ENCODE results near the gene TACC2.
A peak's percentile ranks its signal among the peaks of the same experiment; 100 is the strongest.
"Not testable (repeated sequence)": the region's sequence is repeated elsewhere in the genome, so short reads cannot be mapped to it uniquely, and the experiment has no call there.

Gene TACC2

DNA sequence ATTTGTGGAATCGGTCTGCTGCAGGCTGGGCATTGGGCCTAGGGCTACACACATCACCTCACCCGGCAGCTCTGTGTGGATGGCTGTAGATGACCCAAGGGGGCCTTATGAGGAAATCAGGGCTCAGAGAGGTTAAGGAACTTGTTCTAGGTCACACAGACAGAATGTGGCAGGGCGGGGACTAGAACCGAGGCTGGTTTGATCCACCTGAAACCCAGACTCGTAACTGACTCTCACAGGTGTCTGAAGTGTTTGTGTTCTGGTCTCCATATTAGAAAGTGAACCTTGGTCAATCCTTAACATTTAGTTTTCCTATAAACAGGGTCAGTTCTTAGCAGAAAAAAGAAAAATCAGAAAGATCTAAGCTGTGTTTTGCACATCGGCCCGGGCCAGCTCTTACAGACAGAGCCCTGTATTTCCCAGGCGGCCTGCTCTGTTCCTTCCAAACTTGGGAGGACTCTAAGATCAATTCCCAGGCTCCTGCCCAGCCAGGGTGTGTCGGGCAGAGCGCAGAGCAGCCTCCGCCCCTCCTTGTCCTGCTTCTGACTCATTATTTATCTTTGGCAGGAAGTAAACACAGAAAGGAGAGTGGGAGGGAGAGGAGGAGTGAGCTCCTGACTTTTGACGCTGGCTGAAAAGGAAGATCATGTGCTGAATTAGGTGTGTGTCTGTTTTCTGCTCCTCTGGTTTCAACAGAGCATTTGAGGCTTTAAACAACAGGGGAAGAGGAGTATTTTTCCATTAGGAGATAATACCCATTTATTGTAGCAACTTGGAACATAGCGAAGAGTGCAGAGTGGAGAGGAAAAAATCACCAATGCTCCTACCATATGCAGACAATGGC lies 74.1 kb downstream of the TACC2 start:
- peak; percentile 3 for DNase-seq

DNA sequence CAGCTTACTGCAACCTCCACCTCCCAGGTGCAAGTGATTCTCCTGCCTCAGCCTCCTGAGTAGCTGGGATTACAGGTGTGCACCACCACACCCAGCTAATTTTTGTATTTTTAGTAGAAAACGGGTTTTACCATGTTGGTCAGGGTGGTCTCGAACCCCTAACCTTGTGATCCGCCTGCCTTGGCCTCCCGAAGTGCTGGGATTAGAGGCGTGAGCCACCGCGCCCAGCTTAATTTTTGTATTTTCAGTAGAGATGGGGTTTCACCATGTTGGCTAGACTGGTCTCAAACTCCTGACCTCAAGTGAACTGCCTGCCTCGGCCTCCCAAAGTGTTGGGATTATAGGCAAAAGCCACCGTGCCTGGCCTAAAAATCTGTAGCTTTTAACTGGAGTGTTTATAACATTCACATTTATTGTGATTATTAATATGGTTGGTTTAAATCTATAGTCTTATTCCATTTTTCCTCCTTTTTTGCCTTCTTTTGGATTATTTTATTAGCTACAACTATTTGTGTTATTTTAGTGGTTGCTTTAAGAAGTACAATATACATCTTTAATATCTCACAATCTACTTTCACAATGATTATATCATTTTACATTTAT lies 77.5 kb downstream of the TACC2 start:
- DNase-seq: not testable (repeated sequence)

DNA sequence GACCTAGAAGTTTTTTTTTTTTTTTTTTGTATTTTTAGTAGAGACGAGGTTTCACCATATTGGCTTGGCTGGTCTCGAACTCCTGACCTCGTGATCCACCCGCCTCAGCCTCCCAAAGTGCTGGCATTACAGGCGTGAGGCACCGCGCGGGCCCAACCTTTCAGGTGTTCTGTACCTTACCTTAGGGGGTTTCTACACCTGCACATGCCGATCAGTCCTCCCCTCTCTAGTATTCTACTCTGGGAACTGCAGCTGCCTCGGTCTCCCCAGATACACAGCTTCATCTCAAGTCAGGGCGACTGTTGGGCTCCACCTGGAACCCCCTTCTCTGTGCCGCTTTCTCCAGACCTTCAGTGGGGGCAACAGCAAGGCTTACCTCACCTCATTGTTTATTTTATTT lies 79.9 kb downstream of the TACC2 start:
- no peak for DNase-seq

DNA sequence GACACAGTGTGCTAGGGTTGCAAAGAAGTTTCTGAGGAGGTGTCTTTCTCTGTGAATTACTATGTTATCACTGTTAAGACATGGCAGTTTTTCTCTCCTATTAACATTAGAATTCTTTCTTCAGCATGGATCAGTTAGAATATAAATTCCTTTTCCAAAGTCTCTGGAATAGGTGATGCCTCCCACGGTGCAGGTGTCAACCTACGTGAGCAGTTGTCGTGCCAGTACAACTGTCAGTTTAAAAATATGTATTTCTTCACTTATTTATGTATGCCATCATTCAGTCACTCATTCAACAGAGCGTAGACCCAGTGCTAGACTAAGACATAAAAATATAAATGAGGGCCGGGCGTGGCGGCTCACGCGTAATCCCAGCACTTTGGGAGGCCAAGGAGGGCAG lies 83.5 kb downstream of the TACC2 start:
- DNase-seq: no peak

DNA sequence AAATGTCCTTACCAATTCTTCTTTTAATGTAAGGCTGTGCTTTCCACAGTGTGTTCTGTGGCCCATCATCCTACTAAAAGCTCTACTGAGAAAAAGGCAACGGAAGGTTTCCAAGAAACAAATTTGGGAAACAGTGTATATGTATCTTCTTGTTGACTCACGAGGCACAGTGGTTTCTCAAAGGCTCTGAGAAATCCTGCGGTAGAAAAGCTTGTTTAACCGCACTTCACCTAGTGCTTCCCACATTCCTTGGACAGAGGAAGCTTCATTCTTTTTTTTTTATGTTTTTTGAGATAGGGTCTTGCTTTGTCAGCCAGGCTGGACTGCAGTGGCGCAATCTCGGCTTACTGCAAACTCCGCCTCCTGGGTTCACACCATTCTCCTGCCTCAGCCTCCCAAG lies 84.5 kb downstream of the TACC2 start:
- no peak for DNase-seq

DNA sequence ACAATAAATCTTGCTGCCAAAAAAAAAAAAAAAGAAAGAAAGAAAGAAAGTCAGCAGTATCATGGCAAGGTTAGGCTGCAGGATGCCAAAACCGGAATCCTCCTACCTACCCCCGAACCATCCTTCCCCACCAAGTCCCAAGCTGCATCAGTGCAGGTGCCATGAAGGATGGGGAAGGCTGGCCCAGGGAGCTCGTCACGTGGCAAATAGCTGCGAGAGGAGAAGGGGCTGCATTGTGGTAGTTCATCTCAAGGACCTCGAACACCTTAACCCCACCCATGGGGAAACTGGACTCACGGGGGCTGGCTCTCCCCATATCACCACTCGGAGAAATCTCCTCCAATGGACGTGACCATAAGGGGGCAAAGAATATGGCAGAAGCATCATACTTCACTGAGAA lies 86.2 kb downstream of the TACC2 start:
- DNase-seq: no peak

DNA sequence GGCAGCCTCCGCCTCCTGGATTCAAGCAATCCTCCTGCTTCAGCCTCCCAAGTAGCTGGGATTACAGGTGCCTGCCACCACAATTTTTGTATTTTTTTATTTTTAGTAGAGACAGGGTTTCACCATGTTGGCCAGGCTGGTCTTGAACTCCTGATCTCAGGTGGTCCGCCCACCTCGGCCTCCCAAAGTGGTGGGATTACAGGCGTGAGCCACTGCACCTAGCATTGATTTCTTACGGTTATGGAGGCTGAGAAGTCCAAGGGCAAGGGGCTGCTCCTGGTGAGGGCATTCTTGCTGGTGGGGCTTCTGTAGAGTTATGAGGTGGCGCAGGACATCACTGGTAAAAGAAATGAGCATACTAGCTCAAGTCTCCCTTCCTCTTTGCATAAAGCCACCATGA lies 86.9 kb downstream of the TACC2 start:
- not testable (repeated sequence) for DNase-seq

DNA sequence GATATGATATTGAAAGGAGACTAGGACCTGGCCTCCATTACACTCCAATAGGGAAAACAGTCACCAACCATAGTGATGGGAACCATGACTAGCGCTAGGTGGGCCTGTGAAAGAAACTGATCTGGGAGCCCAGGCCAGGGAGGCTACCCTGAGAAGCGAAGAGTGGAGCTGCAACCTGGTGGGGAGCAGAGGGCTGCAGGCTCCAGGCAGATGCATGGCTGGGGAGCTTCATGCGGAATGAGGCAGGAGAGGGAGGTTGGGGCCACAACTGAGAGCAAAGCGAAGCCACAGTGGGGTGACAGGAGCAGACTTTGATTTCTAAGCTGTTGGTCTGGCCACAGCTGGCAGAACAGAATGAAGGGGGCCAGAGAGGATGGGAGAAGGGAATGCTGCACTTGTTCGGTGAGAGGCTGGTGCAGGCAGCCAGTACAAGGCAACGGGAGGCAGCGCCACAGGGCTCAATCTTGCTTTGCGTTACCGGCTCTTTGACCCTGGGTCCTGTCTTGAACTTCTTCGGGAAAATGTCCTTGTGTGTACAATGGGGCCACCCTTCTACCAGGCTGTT lies 88.4 kb downstream of the TACC2 start:
- no peak for DNase-seq

DNA sequence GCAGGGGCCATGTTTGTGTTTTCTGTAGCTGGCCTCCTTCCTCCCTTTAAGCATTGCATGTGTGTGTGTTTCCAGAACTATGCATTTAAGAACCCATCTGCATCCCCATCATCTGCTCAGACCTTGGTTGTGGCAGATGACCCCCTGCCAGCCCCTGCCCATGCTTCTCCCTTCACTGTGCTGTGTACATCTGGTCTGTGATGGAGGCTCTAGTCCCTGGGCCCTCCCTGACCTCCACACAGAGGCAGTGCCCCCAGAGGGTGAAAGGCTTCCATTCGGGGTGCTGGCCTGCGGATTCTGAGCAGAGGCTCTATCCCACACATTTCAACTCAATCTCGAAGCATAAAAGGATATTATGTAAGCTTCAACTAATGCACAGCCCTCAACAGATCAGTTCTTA lies 89.4 kb downstream of the TACC2 start:
- no peak for DNase-seq

DNA sequence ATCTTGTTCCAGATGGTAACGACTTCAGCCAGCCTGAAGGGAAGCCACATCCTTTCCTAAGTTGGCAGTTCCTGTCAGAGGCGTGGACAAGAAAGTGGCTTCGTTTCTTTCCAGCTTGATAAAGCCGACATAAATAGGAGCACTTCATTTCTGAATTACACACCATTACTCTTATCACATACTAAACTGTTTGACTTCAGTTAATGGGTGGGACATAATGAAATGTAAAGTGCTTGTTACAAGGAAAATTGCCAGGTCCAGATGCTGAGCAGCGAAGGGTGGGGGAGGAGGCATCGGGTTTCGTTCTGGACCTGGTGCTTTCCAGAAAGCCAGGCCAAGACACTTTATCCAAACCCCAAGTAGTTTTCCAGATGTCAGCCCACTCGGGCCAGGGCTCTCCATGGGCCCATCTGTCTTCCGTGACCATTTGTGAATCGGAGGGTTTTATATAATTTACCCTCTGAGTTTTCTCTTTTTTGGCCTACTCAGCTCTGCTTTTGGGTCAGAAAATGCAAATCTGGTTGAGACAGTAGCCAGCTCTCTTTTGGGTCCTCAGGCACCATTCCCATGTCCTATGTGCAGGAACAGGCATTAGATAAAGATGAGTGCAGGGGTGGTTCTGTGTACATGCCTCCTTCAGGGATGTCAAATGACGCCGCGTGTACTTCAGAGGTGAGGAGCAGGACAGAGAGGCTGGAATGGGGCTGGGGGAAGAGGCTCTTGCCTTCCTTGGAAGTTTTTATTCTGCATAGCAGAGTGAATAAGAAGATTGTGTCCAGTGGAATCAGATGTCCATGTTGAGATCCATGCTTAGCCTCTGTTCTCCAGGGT lies 90.2 kb downstream of the TACC2 start:
- no peak for DNase-seq

DNA sequence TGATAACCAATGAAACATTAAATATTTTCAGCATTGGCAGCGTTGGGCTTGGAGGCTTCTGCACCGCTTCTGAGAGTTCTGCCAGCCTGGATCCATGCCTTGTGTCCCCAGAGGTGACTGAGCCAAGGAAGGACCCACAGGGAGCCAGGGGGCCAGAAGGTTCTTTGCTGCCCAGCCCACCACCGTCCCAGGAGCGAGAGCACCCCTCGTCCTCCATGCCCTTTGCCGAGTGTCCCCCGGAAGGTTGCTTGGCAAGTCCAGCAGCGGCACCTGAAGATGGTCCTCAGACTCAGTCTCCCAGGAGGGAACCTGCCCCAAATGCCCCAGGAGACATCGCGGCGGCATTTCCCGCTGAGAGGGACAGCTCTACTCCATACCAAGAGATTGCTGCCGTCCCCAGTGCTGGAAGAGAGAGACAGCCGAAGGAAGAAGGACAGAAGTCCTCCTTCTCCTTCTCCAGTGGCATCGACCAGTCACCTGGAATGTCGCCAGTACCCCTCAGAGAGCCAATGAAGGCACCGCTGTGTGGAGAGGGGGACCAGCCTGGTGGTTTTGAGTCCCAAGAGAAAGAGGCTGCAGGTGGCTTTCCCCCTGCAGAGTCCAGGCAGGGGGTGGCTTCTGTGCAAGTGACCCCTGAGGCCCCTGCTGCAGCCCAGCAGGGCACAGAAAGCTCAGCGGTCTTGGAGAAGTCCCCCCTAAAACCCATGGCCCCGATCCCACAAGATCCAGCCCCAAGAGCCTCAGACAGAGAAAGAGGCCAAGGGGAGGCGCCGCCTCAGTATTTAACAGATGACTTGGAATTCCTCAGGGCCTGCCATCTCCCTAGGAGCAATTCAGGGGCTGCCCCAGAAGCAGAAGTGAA lies 93.9 kb downstream of the TACC2 start:
- no peak for DNase-seq

DNA sequence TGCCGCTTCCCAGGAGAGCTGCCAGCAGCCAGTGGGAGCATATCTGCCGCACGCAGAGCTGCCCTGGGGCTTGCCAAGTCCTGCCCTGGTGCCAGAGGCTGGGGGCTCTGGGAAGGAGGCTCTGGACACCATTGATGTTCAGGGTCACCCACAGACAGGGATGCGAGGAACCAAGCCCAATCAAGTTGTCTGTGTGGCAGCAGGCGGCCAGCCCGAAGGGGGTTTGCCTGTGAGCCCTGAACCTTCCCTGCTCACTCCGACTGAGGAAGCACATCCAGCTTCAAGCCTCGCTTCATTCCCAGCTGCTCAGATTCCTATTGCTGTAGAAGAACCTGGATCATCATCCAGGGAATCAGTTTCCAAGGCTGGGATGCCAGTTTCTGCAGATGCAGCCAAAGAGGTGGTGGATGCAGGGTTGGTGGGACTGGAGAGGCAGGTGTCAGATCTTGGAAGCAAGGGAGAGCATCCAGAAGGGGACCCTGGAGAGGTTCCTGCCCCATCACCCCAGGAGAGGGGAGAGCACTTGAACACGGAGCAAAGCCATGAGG lies 94.6 kb downstream of the TACC2 start:
- DNase-seq: no peak

DNA sequence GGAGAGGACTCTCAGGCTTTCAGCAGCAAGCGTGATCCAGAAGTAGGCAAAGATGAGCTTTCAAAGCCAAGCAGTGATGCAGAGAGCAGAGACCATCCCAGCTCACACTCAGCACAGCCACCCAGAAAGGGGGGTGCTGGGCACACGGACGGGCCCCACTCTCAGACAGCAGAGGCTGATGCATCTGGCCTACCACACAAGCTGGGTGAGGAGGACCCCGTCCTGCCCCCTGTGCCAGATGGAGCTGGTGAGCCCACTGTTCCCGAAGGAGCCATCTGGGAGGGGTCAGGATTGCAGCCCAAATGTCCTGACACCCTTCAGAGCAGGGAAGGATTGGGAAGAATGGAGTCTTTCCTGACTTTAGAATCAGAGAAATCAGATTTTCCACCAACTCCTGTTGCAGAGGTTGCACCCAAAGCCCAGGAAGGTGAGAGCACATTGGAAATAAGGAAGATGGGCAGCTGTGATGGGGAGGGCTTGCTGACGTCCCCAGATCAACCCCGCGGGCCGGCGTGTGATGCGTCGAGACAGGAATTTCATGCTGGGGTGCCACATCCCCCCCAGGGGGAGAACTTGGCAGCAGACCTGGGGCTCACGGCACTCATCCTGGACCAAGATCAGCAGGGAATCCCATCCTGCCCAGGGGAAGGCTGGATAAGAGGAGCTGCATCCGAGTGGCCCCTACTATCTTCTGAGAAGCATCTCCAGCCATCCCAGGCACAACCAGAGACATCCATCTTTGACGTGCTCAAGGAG lies 95.5 kb downstream of the TACC2 start:
- DNase-seq: no peak

DNA sequence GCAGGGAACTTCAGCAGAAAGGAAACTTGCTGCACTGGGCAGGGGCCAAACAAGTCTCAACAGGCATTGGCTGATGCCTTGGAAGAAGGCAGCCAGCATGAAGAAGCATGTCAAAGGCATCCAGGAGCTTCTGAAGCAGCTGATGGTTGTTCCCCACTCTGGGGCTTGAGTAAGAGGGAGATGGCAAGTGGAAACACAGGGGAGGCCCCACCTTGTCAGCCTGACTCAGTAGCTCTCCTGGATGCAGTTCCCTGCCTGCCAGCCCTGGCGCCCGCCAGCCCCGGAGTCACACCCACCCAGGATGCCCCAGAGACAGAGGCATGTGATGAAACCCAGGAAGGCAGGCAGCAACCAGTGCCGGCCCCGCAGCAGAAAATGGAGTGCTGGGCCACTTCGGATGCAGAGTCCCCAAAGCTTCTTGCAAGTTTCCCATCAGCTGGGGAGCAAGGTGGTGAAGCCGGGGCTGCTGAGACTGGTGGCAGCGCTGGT lies 96.5 kb downstream of the TACC2 start:
- DNase-seq: no peak

DNA sequence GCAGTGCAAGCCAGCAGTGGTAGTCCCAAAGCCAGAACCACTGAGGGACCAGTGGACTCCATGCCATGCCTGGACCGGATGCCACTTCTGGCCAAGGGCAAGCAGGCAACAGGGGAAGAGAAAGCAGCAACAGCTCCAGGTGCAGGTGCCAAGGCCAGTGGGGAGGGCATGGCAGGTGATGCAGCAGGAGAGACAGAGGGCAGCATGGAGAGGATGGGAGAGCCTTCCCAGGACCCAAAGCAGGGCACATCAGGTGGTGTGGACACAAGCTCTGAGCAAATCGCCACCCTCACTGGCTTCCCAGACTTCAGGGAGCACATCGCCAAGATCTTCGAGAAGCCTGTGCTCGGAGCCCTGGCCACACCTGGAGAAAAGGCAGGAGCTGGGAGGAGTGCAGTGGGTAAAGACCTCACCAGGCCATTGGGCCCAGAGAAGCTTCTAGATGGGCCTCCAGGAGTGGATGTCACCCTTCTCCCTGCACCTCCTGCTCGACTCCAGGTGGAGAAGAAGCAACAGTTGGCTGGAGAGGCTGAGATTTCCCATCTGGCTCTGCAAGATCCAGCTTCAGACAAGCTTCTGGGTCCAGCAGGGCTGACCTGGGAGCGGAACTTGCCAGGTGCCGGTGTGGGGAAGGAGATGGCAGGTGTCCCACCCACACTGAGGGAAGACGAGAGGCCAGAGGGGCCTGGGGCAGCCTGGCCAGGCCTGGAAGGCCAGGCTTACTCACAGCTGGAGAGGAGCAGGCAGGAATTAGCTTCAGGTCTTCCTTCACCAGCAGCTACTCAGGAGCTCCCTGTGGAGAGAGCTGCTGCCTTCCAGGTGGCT lies 97.7 kb downstream of the TACC2 start:
- DNase-seq: no peak

DNA sequence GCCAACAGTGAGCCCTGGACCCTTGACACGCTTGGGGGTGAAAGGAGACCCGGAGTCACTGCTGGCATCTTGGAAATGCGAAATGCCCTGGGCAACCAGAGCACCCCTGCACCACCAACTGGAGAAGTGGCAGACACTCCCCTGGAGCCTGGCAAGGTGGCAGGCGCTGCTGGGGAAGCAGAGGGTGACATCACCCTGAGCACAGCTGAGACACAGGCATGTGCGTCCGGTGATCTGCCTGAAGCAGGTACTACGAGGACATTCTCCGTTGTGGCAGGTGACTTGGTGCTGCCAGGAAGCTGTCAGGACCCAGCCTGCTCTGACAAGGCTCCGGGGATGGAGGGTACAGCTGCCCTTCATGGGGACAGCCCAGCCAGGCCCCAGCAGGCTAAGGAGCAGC lies 98.5 kb downstream of the TACC2 start:
- DNase-seq: no peak

DNA sequence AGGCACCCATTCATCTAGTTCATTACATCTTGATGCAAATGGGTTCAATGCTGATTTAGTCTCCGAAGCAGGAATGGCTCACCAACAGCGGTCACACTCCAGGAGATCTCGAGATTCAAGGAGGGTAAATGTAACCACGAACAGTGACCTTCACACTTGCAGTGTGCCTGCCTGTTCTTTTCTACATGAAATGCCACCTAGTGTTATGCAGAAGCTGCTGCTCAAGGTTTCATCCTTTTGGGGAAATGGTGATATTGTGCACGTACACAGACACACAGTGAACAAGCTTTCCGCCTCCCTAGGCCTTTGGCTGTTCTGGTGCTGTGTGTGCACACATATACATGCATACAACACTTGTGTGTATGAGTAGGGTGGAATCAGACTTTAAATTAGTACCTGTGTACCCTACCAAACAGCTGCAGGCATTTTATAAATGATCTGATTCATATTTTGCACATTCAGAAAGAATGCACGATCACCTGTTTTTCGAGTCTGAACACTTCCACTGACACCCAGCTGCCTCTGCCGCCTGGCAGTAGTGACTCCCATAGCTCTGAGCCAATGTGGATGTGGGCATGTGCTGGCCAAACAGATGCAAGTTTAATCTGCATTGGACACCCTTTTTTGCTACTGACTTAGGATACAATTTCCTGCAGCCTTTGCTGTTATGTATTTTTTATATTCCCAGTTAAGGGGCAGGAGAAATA lies 100.5 kb downstream of the TACC2 start:
- no peak for DNase-seq

DNA sequence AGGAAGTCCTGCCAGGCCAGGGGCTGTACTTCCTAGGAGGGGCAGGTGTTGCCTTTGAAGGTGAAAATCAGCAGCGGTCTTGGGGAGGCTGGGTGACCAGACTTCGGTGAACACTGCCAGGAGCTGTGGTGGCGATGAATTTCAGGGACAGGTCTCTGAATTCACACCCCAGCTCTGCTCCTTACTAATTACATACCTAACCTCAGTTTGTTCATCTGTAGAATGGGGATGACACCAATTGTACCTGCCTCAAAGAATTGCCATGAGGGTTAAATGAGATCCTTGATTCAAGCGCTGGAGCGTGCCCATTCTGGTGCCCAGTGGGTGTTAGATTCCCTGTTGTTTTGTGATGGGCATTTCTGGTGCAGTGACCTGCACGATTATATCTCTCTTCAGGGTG lies 102.8 kb downstream of the TACC2 start:
- no peak for DNase-seq

DNA sequence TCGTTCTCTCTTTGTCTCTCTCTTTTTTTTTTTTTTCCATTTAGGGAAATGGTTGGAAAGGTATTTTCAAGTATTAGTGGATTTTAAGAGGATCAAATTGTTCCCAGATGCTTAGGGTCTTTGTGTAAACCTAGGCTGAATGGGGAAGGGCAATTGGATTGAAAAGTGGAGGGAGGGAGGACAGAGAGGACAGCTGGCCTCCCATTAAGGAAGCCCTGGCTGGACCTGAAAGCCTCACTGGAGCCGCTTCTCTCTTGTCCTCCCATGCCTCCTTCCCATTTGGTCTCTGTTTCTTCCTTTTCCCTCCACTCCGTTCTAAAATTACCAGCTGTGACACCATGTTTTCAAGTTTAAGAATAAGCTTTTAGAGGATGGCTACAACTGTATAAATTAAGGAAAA lies 104.1 kb downstream of the TACC2 start:
- DNase-seq: no peak

DNA sequence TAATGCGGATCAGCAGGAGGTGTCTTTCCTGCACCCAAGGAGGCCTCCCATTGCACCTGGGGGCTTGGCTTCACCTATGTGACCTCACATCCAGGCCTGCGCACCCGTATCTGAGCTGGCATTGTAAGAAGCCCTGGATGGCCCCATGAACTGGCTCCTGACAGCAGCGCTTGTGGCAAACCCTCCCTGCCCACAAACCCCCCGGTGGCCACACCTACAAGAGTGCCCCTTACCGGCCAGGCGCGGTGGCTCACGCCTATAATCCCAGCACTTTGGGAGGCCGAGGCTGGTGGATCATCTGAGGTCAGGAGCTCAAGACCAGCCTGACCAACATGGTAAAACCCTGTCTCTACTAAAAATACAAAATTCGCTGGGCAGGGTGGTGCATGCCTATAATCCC lies 107.2 kb downstream of the TACC2 start:
- not testable (repeated sequence) for DNase-seq
